Measurements from ENCODE around the gene PLEKHN1.

- TF ChIP-seq CTCF (IDR thresholded peaks at IDR 0.05; ENCODE audit: low read depth, low read length): peak; percentile 27; the same call in 1 of the 2 replicates
- TF ChIP-seq EZH2phosphoT487 (IDR thresholded peaks at IDR 0.05; ENCODE audit: low read depth): no peak
Measured at GRCh38 chr1:1019122-1019999, 53.1 kb downstream of the PLEKHN1 start.

All from OCI-LY3 (cell line).